ENCODE results near the gene EPB41L5.

Gene EPB41L5

GRCh38 chr2:120174963-120175581 is 162.2 kb downstream of the EPB41L5 start:
- CTCF ChIA-PET = interaction anchor here (0.6 to 3.3 kb wide), 14 partner anchors 14 to 1326 kb away, joined by 3 to 12 read pairs (median 4); no protein-coding TSS in a partner anchor
- POLR2A ChIA-PET = no interaction called here
- TF ChIP-seq CTBP1 (IDR thresholded peaks at IDR 0.05; ENCODE audit: borderline replicate concordance) (no peak), NFRKB (IDR thresholded peaks at IDR 0.05) (no peak), ARNT (IDR thresholded peaks at IDR 0.05) (no peak), SUZ12 (IDR thresholded peaks at IDR 0.05) (no peak), LEF1 (IDR thresholded peaks at IDR 0.05; ENCODE audit: borderline replicate concordance) (no peak)
- peak; percentile 61 for DNase-seq (ENCODE audit: extremely low spot score)

GRCh38 chr2:120176526-120176925 is 163.6 kb downstream of the EPB41L5 start:
- DNase-seq (ENCODE audit: extremely low spot score) = no peak
- CTCF ChIA-PET = interaction anchor here (0.6 to 3.3 kb wide), 3 partner anchors 137 to 473 kb away, joined by 5 to 12 read pairs (median 6); no protein-coding TSS in a partner anchor
- TF ChIP-seq PKNOX1 (IDR thresholded peaks at IDR 0.05) = no peak
- no peak for TF ChIP-seq ARNT (IDR thresholded peaks at IDR 0.05)
- TF ChIP-seq HDGF (IDR thresholded peaks at IDR 0.05; ENCODE audit: borderline replicate concordance) = no peak
- TF ChIP-seq ZNF384 (IDR thresholded peaks at IDR 0.05) = no peak
- TF ChIP-seq L3MBTL2 (conservative IDR thresholded peaks at IDR 0.05) = no peak
- no peak for TF ChIP-seq NFRKB (IDR thresholded peaks at IDR 0.05)
- no peak for TF ChIP-seq LEF1 (IDR thresholded peaks at IDR 0.05; ENCODE audit: borderline replicate concordance)
- POLR2A ChIA-PET = no interaction called here

- DNase-seq (ENCODE audit: extremely low spot score) = no peak
- CTCF ChIA-PET = interaction anchor here (0.6 to 3.3 kb wide), 2 partner anchors 417 to 474 kb away, joined by 5 to 12 read pairs; no protein-coding TSS in a partner anchor
- POLR2A ChIA-PET = no interaction called here
- TF ChIP-seq BHLHE40 (IDR thresholded peaks at IDR 0.05; ENCODE audit: borderline replicate concordance) = no peak
- TF ChIP-seq FOXM1 (IDR thresholded peaks at IDR 0.05; ENCODE audit: borderline replicate concordance) = no peak
- no peak for TF ChIP-seq TARDBP (IDR thresholded peaks at IDR 0.05)
- TF ChIP-seq L3MBTL2 (conservative IDR thresholded peaks at IDR 0.05) = no peak
- TF ChIP-seq FOXA1 (IDR thresholded peaks at IDR 0.05) = no peak
- no peak for TF ChIP-seq CTBP1 (IDR thresholded peaks at IDR 0.05; ENCODE audit: borderline replicate concordance)
- no peak for TF ChIP-seq LEF1 (IDR thresholded peaks at IDR 0.05; ENCODE audit: borderline replicate concordance)
- no peak for TF ChIP-seq NFRKB (IDR thresholded peaks at IDR 0.05)
- no peak for TF ChIP-seq ELF4 (IDR thresholded peaks at IDR 0.05)
- TF ChIP-seq ARNT (IDR thresholded peaks at IDR 0.05) = no peak
- no peak for TF ChIP-seq FOXK2 (IDR thresholded peaks at IDR 0.05)
- TF ChIP-seq PKNOX1 (IDR thresholded peaks at IDR 0.05) = no peak
Measured at GRCh38 chr2:120177001-120177621, 164.2 kb downstream of the EPB41L5 start.

- CTCF ChIA-PET = no interaction called here
- no peak for DNase-seq (ENCODE audit: extremely low spot score)
- POLR2A ChIA-PET = no interaction called here
- TF ChIP-seq HDGF (IDR thresholded peaks at IDR 0.05; ENCODE audit: borderline replicate concordance) = no peak
- TF ChIP-seq L3MBTL2 (conservative IDR thresholded peaks at IDR 0.05) = no peak
- no peak for TF ChIP-seq BHLHE40 (IDR thresholded peaks at IDR 0.05; ENCODE audit: borderline replicate concordance)
- TF ChIP-seq ZNF384 (IDR thresholded peaks at IDR 0.05) = no peak
- no peak for TF ChIP-seq PKNOX1 (IDR thresholded peaks at IDR 0.05)
- TF ChIP-seq CTBP1 (IDR thresholded peaks at IDR 0.05; ENCODE audit: borderline replicate concordance) = no peak
- TF ChIP-seq FOXA1 (IDR thresholded peaks at IDR 0.05) = no peak
- TF ChIP-seq SUZ12 (IDR thresholded peaks at IDR 0.05) = no peak
Measured at GRCh38 chr2:120177973-120178372, 165.1 kb downstream of the EPB41L5 start.

- ChIA-PET CTCF (no interaction called here), POLR2A (no interaction called here)
- no peak for DNase-seq (ENCODE audit: extremely low spot score)
- no peak for TF ChIP-seq BHLHE40 (IDR thresholded peaks at IDR 0.05; ENCODE audit: borderline replicate concordance)
- TF ChIP-seq LEF1 (IDR thresholded peaks at IDR 0.05; ENCODE audit: borderline replicate concordance) = no peak
- TF ChIP-seq NFRKB (IDR thresholded peaks at IDR 0.05) = no peak
- TF ChIP-seq L3MBTL2 (conservative IDR thresholded peaks at IDR 0.05) = no peak
- no peak for TF ChIP-seq PKNOX1 (IDR thresholded peaks at IDR 0.05)
- no peak for TF ChIP-seq ELF4 (IDR thresholded peaks at IDR 0.05)
- TF ChIP-seq FOXK2 (IDR thresholded peaks at IDR 0.05) = no peak
- TF ChIP-seq ARNT (IDR thresholded peaks at IDR 0.05) = no peak
- TF ChIP-seq SP1 (IDR thresholded peaks at IDR 0.05) = no peak
- TF ChIP-seq TARDBP (IDR thresholded peaks at IDR 0.05) = no peak
- TF ChIP-seq FOXM1 (IDR thresholded peaks at IDR 0.05; ENCODE audit: borderline replicate concordance) = no peak
- no peak for TF ChIP-seq HDGF (IDR thresholded peaks at IDR 0.05; ENCODE audit: borderline replicate concordance)
- no peak for TF ChIP-seq CTBP1 (IDR thresholded peaks at IDR 0.05; ENCODE audit: borderline replicate concordance)
- TF ChIP-seq ZNF384 (IDR thresholded peaks at IDR 0.05) = no peak
- no peak for TF ChIP-seq SUZ12 (IDR thresholded peaks at IDR 0.05)
Measured at GRCh38 chr2:120179396-120179795, 166.5 kb downstream of the EPB41L5 start.

- DNase-seq (ENCODE audit: extremely low spot score) = no peak
- CTCF ChIA-PET = no interaction called here
Measured at GRCh38 chr2:120180066-120180465, 167.2 kb downstream of the EPB41L5 start.

More at GRCh38 chr2:120180066-120180465, 167.2 kb downstream of the EPB41L5 start:
- POLR2A ChIA-PET = no interaction called here
- no peak for TF ChIP-seq LEF1 (IDR thresholded peaks at IDR 0.05; ENCODE audit: borderline replicate concordance)
- no peak for TF ChIP-seq ZNF384 (IDR thresholded peaks at IDR 0.05)
- TF ChIP-seq NFRKB (IDR thresholded peaks at IDR 0.05) = no peak
- no peak for TF ChIP-seq ARNT (IDR thresholded peaks at IDR 0.05)

Measured in HEK293T (cell line).